HepG2 (cell line): ENCODE measurements around the gene SPACA6. TPM values are rescaled to one million over a fixed set of nuclear protein-coding genes. Genes with fewer than 3 reads are reported as not detected.

Experiments used
- ATAC-seq: fragments of 200-7000 bp; cut with Tn5 transposase; 3 replicates; pipeline ENCODE4 v1.9.1; 2020; ENCODE audit warnings: mild to moderate bottlenecking, moderate library complexity
- BruUV-seq: library from RNA; stranded (reverse); fragments of 400-500 nt; replicated peaks from 2 replicates; lab custom pipeline; 2021; lab: Mats Ljungman, UMichigan
- CTCF ChIA-PET: fragments of 300-600 bp; formaldehyde crosslinking; extraction: SDS; loops from one replicate; lab custom pipeline; 2021; ENCODE audit warnings: low total read pairs, inconsistent platforms, low intra/inter-chr PET ratio; lab: Yijun Ruan, JAX
- POLR2A ChIA-PET: fragments of 350-600 bp; sonication (Branson Sonifier 250); formaldehyde crosslinking; loops from one replicate; lab custom pipeline; 2020; ENCODE audit warnings: antibody characterized with exemption, inconsistent platforms; lab: Yijun Ruan, JAX
- DNase-seq: peaks from one replicate; pipeline ENCODE4 v3.0.0-alpha.2; 2015; ENCODE audit warnings: low spot score
- FAIRE-seq: peaks from 3 replicates; lab custom pipeline; 2011; peaks lifted over from hg19 to GRCh38; lab: Jason Lieb, UNC
- H2AFZ ChIP-seq: one replicate; pipeline ENCODE4 v1.6.1; 2011; ENCODE audit warnings: low read length, inconsistent platforms
- H3K27ac ChIP-seq: fragments of 300-600 bp; 3 replicates; pipeline ENCODE4 v1.8.0; 2011; ENCODE audit warnings: mixed run types, mild to moderate bottlenecking, mixed read lengths, low read length, inconsistent platforms; ENCODE audit not compliant: insufficient read depth; ENCODE audit errors: extremely low read length
- H3K27me3 ChIP-seq, 2 experiments: fragments of 200-600 bp in 1 of 2; 2 replicates in 1 of 2; 3 replicates in 1 of 2; pipeline versions ENCODE4 v1.6.0 to v1.8.0; 2011; ENCODE audit warnings: low read length in 2 of 2, mild to moderate bottlenecking in 2 of 2, moderate library complexity in 2 of 2, inconsistent platforms in 1 of 2; ENCODE audit not compliant: insufficient read depth in 2 of 2, control insufficient read depth in 1 of 2
- H3K36me3 ChIP-seq, 2 experiments: fragments of 200-600 bp in 1 of 2; replicated peaks in 1 of 2; 2 replicates in 1 of 2; 3 replicates in 1 of 2; pipeline versions ENCODE4 v1.5.1 to v1.8.0; 2011; ENCODE audit warnings: low read length in 2 of 2, inconsistent platforms in 1 of 2; ENCODE audit not compliant: insufficient read depth in 2 of 2, control insufficient read depth in 1 of 2
- H3K4me1 ChIP-seq: 2 replicates; pipeline ENCODE4 v1.5.1; 2012; ENCODE audit warnings: low read length, inconsistent platforms; ENCODE audit not compliant: insufficient read depth
- H3K4me2 ChIP-seq: 2 replicates; pipeline ENCODE4 v1.6.0; 2011; ENCODE audit warnings: low read depth, low read length, inconsistent platforms
- H3K4me3 ChIP-seq, 3 experiments: fragments of 200-600 bp in 1 of 3; sonication (generic), shearing (Covaris generic) in 1 of 3; replicated peaks in 1 of 3; 2 replicates each; pipeline ENCODE4 v1.5.1; 2011 to 2016; ENCODE audit warnings: low read length in 3 of 3, inconsistent platforms in 2 of 3, low read depth in 2 of 3, mild to moderate bottlenecking in 2 of 3, control low read depth in 1 of 3, mixed read lengths in 1 of 3; ENCODE audit not compliant: insufficient read depth in 1 of 3
- H3K79me2 ChIP-seq: one replicate; pipeline ENCODE4 v1.6.1; 2011; ENCODE audit warnings: low read length, inconsistent platforms; ENCODE audit not compliant: insufficient read depth
- H3K9ac ChIP-seq: 2 replicates; pipeline ENCODE4 v1.6.0; 2011; ENCODE audit warnings: mild to moderate bottlenecking, low read depth, low read length, inconsistent platforms; ENCODE audit not compliant: insufficient read depth
- H3K9me3 ChIP-seq: 2 replicates; pipeline ENCODE4 v1.5.1; 2012; ENCODE audit warnings: mild to moderate bottlenecking, low read length
- H4K20me1 ChIP-seq: 2 replicates; pipeline ENCODE4 v1.6.0; 2011; ENCODE audit warnings: inconsistent platforms, mild to moderate bottlenecking, low read length, moderate library complexity; ENCODE audit not compliant: insufficient read depth
- MAFF ChIP-seq: IDR thresholded peaks from 2 replicates; pipeline ENCODE4 v1.6.1; 2011; ENCODE audit warnings: low read depth, low read length, improper control_type of control experiment
- MAFK ChIP-seq, 2 experiments: IDR thresholded peaks in 1 of 2; conservative IDR thresholded peaks in 1 of 2; 2 replicates each; pipeline ENCODE4 v1.6.1; 2011; ENCODE audit warnings: improper control_type of control experiment in 2 of 2, low read length in 2 of 2
- ZNF101 ChIP-seq: sonication (generic); formaldehyde crosslinking; IDR thresholded peaks from 2 replicates; pipeline ENCODE4 v1.4.0; 2020; ENCODE audit warnings: mild to moderate bottlenecking, low read depth, missing genetic modification reagents, borderline replicate concordance
- ZNF7 ChIP-seq: IDR thresholded peaks from 2 replicates; pipeline ENCODE4 v1.6.1; 2016; ENCODE audit warnings: missing biosample characterization, missing genetic modification reagents
- ZNF775 ChIP-seq: sonication (generic); formaldehyde crosslinking; IDR thresholded peaks from 2 replicates; pipeline ENCODE4 v1.4.0; 2020; ENCODE audit warnings: missing genetic modification reagents, mild to moderate bottlenecking, moderate library complexity, borderline replicate concordance
- WGBS: methylation state at CpG from one replicate; pipeline ENCODE4 v1.1.6; 2017; ENCODE audit warnings: low lambda C conversion rate; 5-methylcytosine and 5-hydroxymethylcytosine counted together
- in situ Hi-C: cut with HindIII; loops from 2 replicates; pipeline ENCODE4 v1.10.0; 2017; ENCODE audit warnings: low pct_unique_long_range_greater_than_20kb; ENCODE audit not compliant: extremely low pct_ligation_motif_present
- intact Hi-C: fragments of 100-400 bp; cut with micrococcal nuclease; formaldehyde crosslinking; loops from one replicate; pipeline ENCODE4 v1.10.0; 2022; ENCODE audit not compliant: unreplicated experiment
- polyA plus RNA-seq, 8 experiments: library from polyadenylated mRNA; depleted of rRNA in 3 of 8; stranded (reverse) in 7 of 8; unstranded in 1 of 8; fragments of >200 nt; fragmentation: Illumina TruSeq in 4 of 8; extraction: Trizol in 4 of 8; gene quantifications; 2 replicates each; pipeline versions ENCODE4 v1.2.1 to v1.2.3, GENCODE V29; 2011 to 2016; ENCODE audit warnings: low read depth in 4 of 8, missing spikeins in 1 of 8, mixed read lengths in 1 of 8; ENCODE audit not compliant: insufficient read depth in 1 of 8
- total RNA-seq, 5 experiments: library from RNA; depleted of rRNA; stranded (reverse); fragments of >200 nt; fragmentation: Illumina TruSeq; extraction: Trizol; gene quantifications; 2 replicates each; pipeline ENCODE4 v1.2.3, GENCODE V29; 2016; ENCODE audit warnings: low read depth in 1 of 5
- TF ChIP-seq, protein P1 (sequence below): conservative IDR thresholded peaks from 2 replicates; pipeline ENCODE4 v1.6.1; 2018; ENCODE audit warnings: missing genetic modification reagents
- TF ChIP-seq, protein P2 (sequence below): sonication (generic); formaldehyde crosslinking; IDR thresholded peaks from 2 replicates; pipeline ENCODE4 v1.8.1; 2023; ENCODE audit warnings: mild to moderate bottlenecking, missing genetic modification reagents

Gene SPACA6
- total and polyA plus RNA-seq, 2 of the 13 experiments (the other 11 are each of a cell fraction or from before 2014, with no cell fraction given), result 1.4 to 2.2 TPM

DNA sequence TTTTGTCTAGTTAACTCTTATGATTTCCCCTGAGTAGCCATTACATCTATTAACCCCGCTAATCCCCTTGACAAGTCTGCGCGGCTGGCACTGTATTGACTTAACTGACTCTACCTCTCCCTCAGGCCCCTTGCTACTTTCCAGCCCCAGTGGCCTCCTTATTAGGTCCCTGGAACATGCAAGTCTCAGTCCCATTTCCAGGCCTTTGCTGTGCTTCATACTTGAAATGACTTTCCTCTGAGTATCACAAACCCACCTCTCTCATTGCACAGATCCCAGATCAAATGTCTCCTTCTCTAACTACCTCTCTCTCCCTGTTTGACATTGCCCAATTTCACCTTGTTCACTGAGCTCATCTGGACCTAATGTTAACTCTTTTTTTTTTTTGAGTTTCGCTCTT, 13.2 kb downstream of the SPACA6 start:
- Histone ChIP-seq H3K79me2 (no peaks in the 10 kb centered on the region), H2AFZ (no peak overlapping the region), H3K27me3 (no peaks in the 10 kb centered on the region; a peak in 1 of 5 replicates), H3K36me3 (no peaks in the 10 kb centered on the region), H3K9ac (no peak overlapping the region), H3K4me3 (no peak overlapping the region), H3K4me2 (no peak overlapping the region), H3K27ac (no peak overlapping the region), H4K20me1 (no peaks in the 10 kb centered on the region), H3K4me1 (peaks cover 6% of the 10 kb centered on the region; the same call in 1 of the 2 replicates), H3K9me3 (no peaks in the 10 kb centered on the region)
- FAIRE-seq, result no peak
- WGBS, result 84% methylated on average over 4 of the region's 4 CpGs
- in situ Hi-C loops (no loop called here), intact Hi-C loops (no loop called here)
- ChIA-PET CTCF (no interaction called here), POLR2A (no interaction called here)
- ATAC-seq, result no peak
- DNase-seq, result no peak
- BruUV-seq, result no TSS peak
- no peak for TF ChIP-seq ZNF775 (CRISPR knock-in tag)
- TF ChIP-seq, protein P1, sequence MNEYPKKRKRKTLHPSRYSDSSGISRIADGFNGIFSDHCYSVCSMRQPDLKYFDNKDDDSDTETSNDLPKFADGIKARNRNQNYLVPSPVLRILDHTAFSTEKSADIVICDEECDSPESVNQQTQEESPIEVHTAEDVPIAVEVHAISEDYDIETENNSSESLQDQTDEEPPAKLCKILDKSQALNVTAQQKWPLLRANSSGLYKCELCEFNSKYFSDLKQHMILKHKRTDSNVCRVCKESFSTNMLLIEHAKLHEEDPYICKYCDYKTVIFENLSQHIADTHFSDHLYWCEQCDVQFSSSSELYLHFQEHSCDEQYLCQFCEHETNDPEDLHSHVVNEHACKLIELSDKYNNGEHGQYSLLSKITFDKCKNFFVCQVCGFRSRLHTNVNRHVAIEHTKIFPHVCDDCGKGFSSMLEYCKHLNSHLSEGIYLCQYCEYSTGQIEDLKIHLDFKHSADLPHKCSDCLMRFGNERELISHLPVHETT (CRISPR knock-in tag), result no peak
- TF ChIP-seq, protein P2, sequence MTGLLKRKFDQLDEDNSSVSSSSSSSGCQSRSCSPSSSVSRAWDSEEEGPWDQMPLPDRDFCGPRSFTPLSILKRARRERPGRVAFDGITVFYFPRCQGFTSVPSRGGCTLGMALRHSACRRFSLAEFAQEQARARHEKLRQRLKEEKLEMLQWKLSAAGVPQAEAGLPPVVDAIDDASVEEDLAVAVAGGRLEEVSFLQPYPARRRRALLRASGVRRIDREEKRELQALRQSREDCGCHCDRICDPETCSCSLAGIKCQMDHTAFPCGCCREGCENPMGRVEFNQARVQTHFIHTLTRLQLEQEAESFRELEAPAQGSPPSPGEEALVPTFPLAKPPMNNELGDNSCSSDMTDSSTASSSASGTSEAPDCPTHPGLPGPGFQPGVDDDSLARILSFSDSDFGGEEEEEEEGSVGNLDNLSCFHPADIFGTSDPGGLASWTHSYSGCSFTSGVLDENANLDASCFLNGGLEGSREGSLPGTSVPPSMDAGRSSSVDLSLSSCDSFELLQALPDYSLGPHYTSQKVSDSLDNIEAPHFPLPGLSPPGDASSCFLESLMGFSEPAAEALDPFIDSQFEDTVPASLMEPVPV (CRISPR knock-in tag), result no peak

DNA sequence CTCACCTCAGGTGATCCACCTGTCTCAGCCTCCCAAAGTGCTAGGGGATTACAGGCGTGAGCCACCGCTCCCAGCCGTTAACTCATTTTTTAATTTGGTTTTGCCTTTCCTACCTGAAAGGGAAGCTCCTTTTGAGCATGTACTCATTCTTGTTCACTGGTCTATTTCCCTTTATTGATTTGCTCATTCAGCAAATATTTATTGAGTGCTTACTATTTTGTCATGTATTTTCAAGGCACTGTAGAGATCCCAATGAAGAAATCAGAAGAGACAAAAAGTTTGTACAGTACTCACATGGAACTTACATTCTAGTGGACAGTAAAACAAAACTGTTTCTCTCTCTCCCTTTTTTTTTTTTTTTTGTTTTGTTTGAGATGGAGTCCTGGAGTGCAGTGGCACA, 13.8 kb downstream of the SPACA6 start:
- no peak overlapping the region for H3K4me3 ChIP-seq
- no peaks in the 10 kb centered on the region; a peak in 1 of 5 replicates for H3K27me3 ChIP-seq
- H3K9me3 ChIP-seq, result no peaks in the 10 kb centered on the region
- no peak overlapping the region for H2AFZ ChIP-seq
- ATAC-seq (no peak), DNase-seq (no peak), FAIRE-seq (no peak)
- TF ChIP-seq ZNF101 (CRISPR knock-in tag), result no peak
- TF ChIP-seq MAFK (conservative IDR thresholded peaks at IDR 0.05 in 1 of 2, IDR thresholded peaks at IDR 0.05 in 1 of 2; ENCODE audit: low read length in 2 of 2), result peak; percentile 70 to 79; a peak in 3 of 4 replicates
- TF ChIP-seq MAFF, result peak; percentile 80
- TF ChIP-seq ZNF7, result no peak
- peaks cover 6% of the 10 kb centered on the region; the same call in 1 of the 2 replicates for H3K4me1 ChIP-seq
- H4K20me1 ChIP-seq, result no peaks in the 10 kb centered on the region
- 96% methylated on average over 3 of the region's 3 CpGs for WGBS
- H3K36me3 ChIP-seq, result no peaks in the 10 kb centered on the region
- H3K9ac ChIP-seq, result no peak overlapping the region
- no TSS peak for BruUV-seq
- H3K79me2 ChIP-seq, result no peaks in the 10 kb centered on the region
- H3K4me2 ChIP-seq, result no peak overlapping the region
- ChIA-PET CTCF (no interaction called here), POLR2A (interaction anchor here (0.6 kb wide), 1 partner anchor 16 kb away, joined by 3 read pairs; no protein-coding TSS in a partner anchor)
- in situ Hi-C loops, result no loop called here
- intact Hi-C loops, result no loop called here
- H3K27ac ChIP-seq, result no peak overlapping the region
